HepG2 (cell line): ENCODE measurements around the gene CPLX3. TPM values are rescaled to one million over a fixed set of nuclear protein-coding genes. Genes with fewer than 3 reads are reported as not detected.
A peak's percentile ranks its signal among the peaks of the same experiment; 100 is the strongest.

Source experiments
- CCAR2 ChIP-seq: fragments of 200-400 bp; formaldehyde crosslinking; optimal IDR thresholded peaks from 2 replicates; pipeline ENCODE3; 2018; ENCODE audit warnings: low read depth, mild to moderate bottlenecking, low read length, moderate library complexity
- CENPT ChIP-seq: sonication (generic); formaldehyde crosslinking; IDR thresholded peaks from 2 replicates; pipeline ENCODE4 v1.8.0; 2022; ENCODE audit warnings: low read depth, mild to moderate bottlenecking, moderate library complexity, missing genetic modification reagents
- CREBL2 ChIP-seq: sonication (generic); formaldehyde crosslinking; IDR thresholded peaks from 2 replicates; pipeline ENCODE4 v1.8.1; 2023; ENCODE audit warnings: missing genetic modification reagents, mild to moderate bottlenecking, borderline replicate concordance
- DMAP1 ChIP-seq: IDR thresholded peaks from 2 replicates; pipeline ENCODE4 v1.6.1; 2016
- ELF3 ChIP-seq: IDR thresholded peaks from 2 replicates; pipeline ENCODE4 v1.6.1; 2016; ENCODE audit warnings: missing genetic modification reagents, missing compliant biosample characterization
- ERF ChIP-seq: IDR thresholded peaks from 2 replicates; pipeline ENCODE4 v1.6.1; 2018; ENCODE audit warnings: missing biosample characterization, missing genetic modification reagents
- GPN1 ChIP-seq: sonication (generic); formaldehyde crosslinking; IDR thresholded peaks from 2 replicates; pipeline ENCODE4 v1.5.1; 2020; ENCODE audit warnings: missing genetic modification reagents, borderline replicate concordance
- HNF1A ChIP-seq, 2 experiments: sonication (generic) in 1 of 2; formaldehyde crosslinking in 1 of 2; IDR thresholded peaks; 2 replicates each; pipeline versions ENCODE4 v1.4.0 to v1.6.1; 2016 to 2020; ENCODE audit warnings: borderline replicate concordance in 1 of 2, low read depth in 1 of 2, mild to moderate bottlenecking in 1 of 2, missing genetic modification reagents in 1 of 2
- HNF4A ChIP-seq: sonication (generic); formaldehyde crosslinking; IDR thresholded peaks from 2 replicates; pipeline ENCODE4 v1.4.0; 2020; ENCODE audit warnings: missing genetic modification reagents
- HOXA9 ChIP-seq: sonication (generic); formaldehyde crosslinking; IDR thresholded peaks from 2 replicates; pipeline ENCODE4 v1.8.1; 2022; ENCODE audit warnings: missing genetic modification reagents, mild to moderate bottlenecking, moderate library complexity, borderline replicate concordance
- JUN ChIP-seq: sonication (generic); formaldehyde crosslinking; IDR thresholded peaks from 2 replicates; pipeline ENCODE4 v1.4.0; 2020; ENCODE audit warnings: mild to moderate bottlenecking, missing genetic modification reagents
- NFE2L1 ChIP-seq: sonication (generic); formaldehyde crosslinking; IDR thresholded peaks from 2 replicates; pipeline ENCODE4 v1.4.0; 2020; ENCODE audit warnings: missing genetic modification reagents, mild to moderate bottlenecking, borderline replicate concordance
- POGZ ChIP-seq: sonication (generic); formaldehyde crosslinking; IDR thresholded peaks from 2 replicates; pipeline ENCODE4 v1.4.0; 2020; ENCODE audit warnings: mild to moderate bottlenecking, missing genetic modification reagents
- RARA ChIP-seq: IDR thresholded peaks from 2 replicates; pipeline ENCODE4 v1.6.1; 2016; ENCODE audit warnings: missing genetic modification reagents, missing compliant biosample characterization
- SRY ChIP-seq: sonication (generic); formaldehyde crosslinking; IDR thresholded peaks from 2 replicates; pipeline ENCODE4 v1.8.0; 2022; ENCODE audit warnings: mild to moderate bottlenecking, missing genetic modification reagents
- YEATS4 ChIP-seq: sonication (generic); formaldehyde crosslinking; IDR thresholded peaks from 2 replicates; pipeline ENCODE4 v1.4.0; 2020; ENCODE audit warnings: missing genetic modification reagents, borderline replicate concordance
- ZNF296 ChIP-seq: sonication (generic); formaldehyde crosslinking; conservative IDR thresholded peaks from 2 replicates; pipeline ENCODE4 v1.5.0; 2020; ENCODE audit warnings: mild to moderate bottlenecking, missing genetic modification reagents
- ZNF678 ChIP-seq: sonication (generic); formaldehyde crosslinking; IDR thresholded peaks from 2 replicates; pipeline ENCODE4 v1.4.0; 2020; ENCODE audit warnings: mild to moderate bottlenecking, missing genetic modification reagents
- ZNF790 ChIP-seq: sonication (generic); formaldehyde crosslinking; IDR thresholded peaks from 2 replicates; pipeline ENCODE4 v1.8.0; 2022; ENCODE audit warnings: missing genetic modification reagents, mild to moderate bottlenecking, borderline replicate concordance
- polyA plus RNA-seq, 8 experiments: library from polyadenylated mRNA; depleted of rRNA in 3 of 8; stranded (reverse) in 7 of 8; unstranded in 1 of 8; fragments of >200 nt; fragmentation: Illumina TruSeq in 4 of 8; extraction: Trizol in 4 of 8; gene quantifications; 2 replicates each; pipeline versions ENCODE4 v1.2.1 to v1.2.3, GENCODE V29; 2011 to 2016; ENCODE audit warnings: low read depth in 4 of 8, missing spikeins in 1 of 8, mixed read lengths in 1 of 8; ENCODE audit not compliant: insufficient read depth in 1 of 8
- total RNA-seq, 5 experiments: library from RNA; depleted of rRNA; stranded (reverse); fragments of >200 nt; fragmentation: Illumina TruSeq; extraction: Trizol; gene quantifications; 2 replicates each; pipeline ENCODE4 v1.2.3, GENCODE V29; 2016; ENCODE audit warnings: low read depth in 1 of 5
- TF ChIP-seq, protein P1 (sequence below): sonication (generic); formaldehyde crosslinking; IDR thresholded peaks from 2 replicates; pipeline ENCODE4 v1.8.0; 2022; ENCODE audit warnings: missing genetic modification reagents, mild to moderate bottlenecking, borderline replicate concordance
- TF ChIP-seq, protein P2 (sequence below): sonication (generic); formaldehyde crosslinking; IDR thresholded peaks from 2 replicates; pipeline ENCODE4 v1.5.0; 2020; ENCODE audit warnings: missing genetic modification reagents
- TF ChIP-seq, protein P3 (sequence below): sonication (generic); formaldehyde crosslinking; IDR thresholded peaks from 2 replicates; pipeline ENCODE4 v1.5.1; 2020; ENCODE audit warnings: missing genetic modification reagents, mild to moderate bottlenecking, borderline replicate concordance

Gene CPLX3
- total and polyA plus RNA-seq, 2 of the 13 experiments (the other 11 are each of a cell fraction or from before 2014, with no cell fraction given): not detected

DNA sequence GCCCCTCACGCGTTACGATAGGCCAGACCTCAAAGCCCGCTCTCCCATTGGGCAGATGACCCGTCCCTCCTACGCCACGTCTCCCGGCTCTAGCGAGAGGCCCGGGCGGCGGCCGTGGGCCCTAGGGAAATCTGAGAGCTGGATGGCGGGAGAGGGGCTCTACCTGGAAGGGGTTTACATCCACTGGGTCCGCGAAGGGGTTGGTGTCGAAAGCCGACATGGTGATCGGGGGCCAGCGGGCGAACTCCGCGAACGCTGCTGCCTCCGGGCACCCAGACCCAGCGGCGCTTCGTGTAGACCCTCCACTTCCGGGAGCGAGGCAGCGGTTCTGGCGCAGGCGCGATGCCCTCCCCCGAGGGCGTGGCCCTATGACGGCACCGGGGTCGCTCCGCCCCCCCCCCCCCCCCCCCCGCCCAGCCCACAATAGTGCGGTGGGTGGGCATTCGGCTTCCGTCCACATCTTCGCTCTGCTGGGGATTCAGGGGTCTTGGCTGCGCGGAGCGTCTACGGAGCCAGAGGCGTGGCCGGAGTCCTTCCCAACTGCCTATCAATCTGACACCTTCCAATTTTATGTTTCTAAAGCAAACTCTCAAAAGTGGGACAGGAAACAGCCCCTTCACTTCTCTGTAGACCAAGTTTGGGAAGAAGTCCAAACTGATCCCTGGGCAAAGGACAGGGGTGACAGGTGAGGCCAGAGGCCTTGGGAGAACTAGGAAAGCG lies 46.8 kb downstream of the CPLX3 start, which contains the start of gene SCAMP2 (continued):
- TF ChIP-seq, protein P1, sequence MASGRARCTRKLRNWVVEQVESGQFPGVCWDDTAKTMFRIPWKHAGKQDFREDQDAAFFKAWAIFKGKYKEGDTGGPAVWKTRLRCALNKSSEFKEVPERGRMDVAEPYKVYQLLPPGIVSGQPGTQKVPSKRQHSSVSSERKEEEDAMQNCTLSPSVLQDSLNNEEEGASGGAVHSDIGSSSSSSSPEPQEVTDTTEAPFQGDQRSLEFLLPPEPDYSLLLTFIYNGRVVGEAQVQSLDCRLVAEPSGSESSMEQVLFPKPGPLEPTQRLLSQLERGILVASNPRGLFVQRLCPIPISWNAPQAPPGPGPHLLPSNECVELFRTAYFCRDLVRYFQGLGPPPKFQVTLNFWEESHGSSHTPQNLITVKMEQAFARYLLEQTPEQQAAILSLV (CRISPR knock-in tag): peak; percentile 19; the same call in 1 of the 2 replicates
- TF ChIP-seq, protein P2, sequence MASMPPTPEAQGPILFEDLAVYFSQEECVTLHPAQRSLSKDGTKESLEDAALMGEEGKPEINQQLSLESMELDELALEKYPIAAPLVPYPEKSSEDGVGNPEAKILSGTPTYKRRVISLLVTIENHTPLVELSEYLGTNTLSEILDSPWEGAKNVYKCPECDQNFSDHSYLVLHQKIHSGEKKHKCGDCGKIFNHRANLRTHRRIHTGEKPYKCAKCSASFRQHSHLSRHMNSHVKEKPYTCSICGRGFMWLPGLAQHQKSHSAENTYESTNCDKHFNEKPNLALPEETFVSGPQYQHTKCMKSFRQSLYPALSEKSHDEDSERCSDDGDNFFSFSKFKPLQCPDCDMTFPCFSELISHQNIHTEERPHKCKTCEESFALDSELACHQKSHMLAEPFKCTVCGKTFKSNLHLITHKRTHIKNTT (CRISPR knock-in tag): no peak
- no peak for TF ChIP-seq HOXA9 (CRISPR knock-in tag)
- TF ChIP-seq RARA (CRISPR knock-in tag): no peak
- peak; percentile 83 for TF ChIP-seq YEATS4 (CRISPR knock-in tag)
- TF ChIP-seq ZNF296 (CRISPR knock-in tag): no peak
- TF ChIP-seq ERF: peak; percentile 11; the same call in 1 of the 2 replicates
- TF ChIP-seq, protein P3, sequence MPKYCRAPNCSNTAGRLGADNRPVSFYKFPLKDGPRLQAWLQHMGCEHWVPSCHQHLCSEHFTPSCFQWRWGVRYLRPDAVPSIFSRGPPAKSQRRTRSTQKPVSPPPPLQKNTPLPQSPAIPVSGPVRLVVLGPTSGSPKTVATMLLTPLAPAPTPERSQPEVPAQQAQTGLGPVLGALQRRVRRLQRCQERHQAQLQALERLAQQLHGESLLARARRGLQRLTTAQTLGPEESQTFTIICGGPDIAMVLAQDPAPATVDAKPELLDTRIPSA (CRISPR knock-in tag): no peak
- TF ChIP-seq ZNF790 (CRISPR knock-in tag): no peak
- TF ChIP-seq GPN1: no peak
- 0 out of 2 replicates have a peak, but pooled peaks have one; percentile 53 for TF ChIP-seq JUN
- no peak for TF ChIP-seq NFE2L1 (CRISPR knock-in tag)
- TF ChIP-seq POGZ (CRISPR knock-in tag): peak; percentile 26; the same call in 1 of the 2 replicates
- TF ChIP-seq CENPT (CRISPR knock-in tag): no peak; the same call in 1 of the 2 replicates
- TF ChIP-seq CCAR2: no peak
- no peak for TF ChIP-seq CREBL2 (CRISPR knock-in tag)
- 0 out of 2 replicates have a peak, but pooled peaks have one; percentile 45 for TF ChIP-seq ZNF678 (CRISPR knock-in tag)
- no peak for TF ChIP-seq HNF1A (IDR thresholded peaks at IDR 0.05; ENCODE audit: low read depth)
- TF ChIP-seq HNF1A (CRISPR knock-in tag; IDR thresholded peaks at IDR 0.05; ENCODE audit: borderline replicate concordance): peak; percentile 55; the same call in 1 of the 2 replicates
- TF ChIP-seq DMAP1 (CRISPR knock-in tag): peak; percentile 94
- no peak for TF ChIP-seq HNF4A (CRISPR knock-in tag)
- peak; percentile 75 for TF ChIP-seq ELF3 (CRISPR knock-in tag)
- TF ChIP-seq SRY: peak; percentile 73; the same call in 1 of the 2 replicates
